Nephron (organoid): ENCODE measurements around the gene CUL2.
"Not testable (repeated sequence)": the region's sequence is repeated elsewhere in the genome, so short reads cannot be mapped to it uniquely, and the experiment has no call there.

Experiments used
- H3K27ac Mint-ChIP-seq, 3 experiments: 2 replicates each; pipeline ENCODE4 v1.8.0; 2020; ENCODE audit warnings: mixed read lengths in 3 of 3, mild to moderate bottlenecking in 2 of 3, moderate library complexity in 1 of 3
- H3K27me3 Mint-ChIP-seq: 2 replicates; pipeline ENCODE4 v1.8.0; 2021; ENCODE audit warnings: low read depth, mild to moderate bottlenecking, moderate library complexity, mixed read lengths
- H3K36me3 Mint-ChIP-seq: 2 replicates; pipeline ENCODE4 v1.8.0; 2020; ENCODE audit warnings: low read depth, mixed read lengths
- H3K4me1 Mint-ChIP-seq: 2 replicates; pipeline ENCODE4 v1.8.0; 2020; ENCODE audit warnings: mixed read lengths
- H3K4me3 Mint-ChIP-seq, 3 experiments: 2 replicates each; pipeline ENCODE4 v1.8.0; 2020; ENCODE audit warnings: mild to moderate bottlenecking in 3 of 3, mixed read lengths in 3 of 3, moderate library complexity in 2 of 3
- H3K9me3 Mint-ChIP-seq: 2 replicates; pipeline ENCODE4 v1.8.0; 2020; ENCODE audit warnings: mixed read lengths
- CTCF ChIP-seq, 3 experiments: fragments of 200-600 bp; sonication (generic); IDR thresholded peaks; one replicate each; pipeline ENCODE4 v1.5.0; 2021; ENCODE audit warnings: antibody characterized with exemption in 3 of 3; ENCODE audit not compliant: unreplicated experiment in 3 of 3

Gene CUL2

GRCh38 chr10:34985823-34986222 lies 104.3 kb downstream of the CUL2 start:
- no peaks in the 10 kb centered on the region for H3K4me1 Mint-ChIP-seq
- H3K36me3 Mint-ChIP-seq = no peaks in the 10 kb centered on the region
- H3K9me3 Mint-ChIP-seq = peaks cover 16% of the 10 kb centered on the region
- H3K4me3 Mint-ChIP-seq = no peak overlapping the region
- TF ChIP-seq CTCF (IDR thresholded peaks at IDR 0.05; ENCODE audit: unreplicated experiment in 3 of 3) = no peak
- H3K27me3 Mint-ChIP-seq = no peaks in the 10 kb centered on the region
- H3K27ac Mint-ChIP-seq = no peak overlapping the region

- Mint-ChIP-seq H3K9me3 (peaks cover 16% of the 10 kb centered on the region), H3K27me3 (no peaks in the 10 kb centered on the region), H3K36me3 (no peaks in the 10 kb centered on the region), H3K4me3 (no peak overlapping the region), H3K27ac (no peak overlapping the region), H3K4me1 (no peaks in the 10 kb centered on the region)
- TF ChIP-seq CTCF (IDR thresholded peaks at IDR 0.05; ENCODE audit: unreplicated experiment in 3 of 3) = no peak
These were observed 105.0 kb downstream of the CUL2 start for GRCh38 chr10:34985146-34985545.

- no peaks in the 10 kb centered on the region for H3K36me3 Mint-ChIP-seq
- no peak overlapping the region for H3K4me3 Mint-ChIP-seq
- H3K27me3 Mint-ChIP-seq = peaks cover 3% of the 10 kb centered on the region
- TF ChIP-seq CTCF (IDR thresholded peaks at IDR 0.05; ENCODE audit: unreplicated experiment in 3 of 3) = no peak
- no peaks in the 10 kb centered on the region for H3K4me1 Mint-ChIP-seq
- peaks cover 17% of the 10 kb centered on the region for H3K9me3 Mint-ChIP-seq
- no peak overlapping the region for H3K27ac Mint-ChIP-seq
These were observed 108.3 kb downstream of the CUL2 start for GRCh38 chr10:34981844-34982243.

- H3K4me3 Mint-ChIP-seq = no peak overlapping the region
- no peak for TF ChIP-seq CTCF (IDR thresholded peaks at IDR 0.05; ENCODE audit: unreplicated experiment in 3 of 3)
- H3K27ac Mint-ChIP-seq = no peak overlapping the region
- no peaks in the 10 kb centered on the region for H3K36me3 Mint-ChIP-seq
- H3K4me1 Mint-ChIP-seq = no peaks in the 10 kb centered on the region
- H3K9me3 Mint-ChIP-seq = peaks cover 15% of the 10 kb centered on the region
- H3K27me3 Mint-ChIP-seq = peaks cover 3% of the 10 kb centered on the region
These were observed 110.2 kb downstream of the CUL2 start for GRCh38 chr10:34979938-34980337.

- Mint-ChIP-seq H3K4me1 (no peaks in the 10 kb centered on the region), H3K27me3 (peaks cover 3% of the 10 kb centered on the region), H3K27ac (no peak overlapping the region), H3K36me3 (no peaks in the 10 kb centered on the region), H3K4me3 (no peak overlapping the region), H3K9me3 (peaks cover 16% of the 10 kb centered on the region)
- TF ChIP-seq CTCF (IDR thresholded peaks at IDR 0.05; ENCODE audit: unreplicated experiment in 3 of 3) = no peak
These were observed 112.1 kb downstream of the CUL2 start for GRCh38 chr10:34978080-34978479.

- H3K4me3 Mint-ChIP-seq, H3K27ac Mint-ChIP-seq, H3K4me1 Mint-ChIP-seq, H3K27me3 Mint-ChIP-seq, H3K36me3 Mint-ChIP-seq: not testable (repeated sequence)
- peaks cover 16% of the 10 kb centered on the region for H3K9me3 Mint-ChIP-seq
These were observed 113.7 kb downstream of the CUL2 start for GRCh38 chr10:34976380-34976910.

GRCh38 chr10:34974364-34975065 lies 115.6 kb downstream of the CUL2 start:
- H3K27me3 Mint-ChIP-seq, H3K36me3 Mint-ChIP-seq, H3K4me3 Mint-ChIP-seq, H3K27ac Mint-ChIP-seq: not testable (repeated sequence)
- Mint-ChIP-seq H3K4me1 (peaks cover 10% of the 10 kb centered on the region), H3K9me3 (peaks cover 16% of the 10 kb centered on the region)

- not testable (repeated sequence) for H3K27me3 Mint-ChIP-seq, H3K4me3 Mint-ChIP-seq, H3K27ac Mint-ChIP-seq, H3K36me3 Mint-ChIP-seq
- H3K4me1 Mint-ChIP-seq = peaks cover 16% of the 10 kb centered on the region
- H3K9me3 Mint-ChIP-seq = peaks cover 16% of the 10 kb centered on the region
These were observed 116.4 kb downstream of the CUL2 start for GRCh38 chr10:34973757-34974156.

- not testable (repeated sequence) for H3K27ac Mint-ChIP-seq, H3K27me3 Mint-ChIP-seq, H3K36me3 Mint-ChIP-seq, H3K4me3 Mint-ChIP-seq
- Mint-ChIP-seq H3K9me3 (peaks cover 16% of the 10 kb centered on the region), H3K4me1 (peaks cover 16% of the 10 kb centered on the region)
These were observed 117.0 kb downstream of the CUL2 start for GRCh38 chr10:34973121-34973520.

- Mint-ChIP-seq H3K9me3 (peaks cover 16% of the 10 kb centered on the region), H3K4me1 (peaks cover 18% of the 10 kb centered on the region)
- H3K27ac Mint-ChIP-seq, H3K36me3 Mint-ChIP-seq, H3K4me3 Mint-ChIP-seq, H3K27me3 Mint-ChIP-seq: not testable (repeated sequence)
These were observed 117.5 kb downstream of the CUL2 start for GRCh38 chr10:34972591-34972990.
